NB4 (cell line): ENCODE data around the gene AP2B1.

Experiments used
- CTCF ChIP-seq: IDR thresholded peaks from one replicate; pipeline ENCODE4 v1.5.1; 2012; ENCODE audit warnings: low read depth, low read length
- MAX ChIP-seq: IDR thresholded peaks from 2 replicates; pipeline ENCODE4 v1.6.1; 2011; ENCODE audit warnings: low read depth, low read length
- POLR2A ChIP-seq: IDR thresholded peaks from 2 replicates; pipeline ENCODE4 v1.6.1; 2011; ENCODE audit warnings: mild to moderate bottlenecking; ENCODE audit not compliant: insufficient read length; ENCODE audit errors: extremely low read depth

GRCh38 chr17:35740216-35740615 lies 153.1 kb downstream of the AP2B1 start:
- TF ChIP-seq CTCF (no peak), POLR2A (no peak), MAX (no peak)
